ENCODE data around the gene FAM13A.

Gene FAM13A

DNA sequence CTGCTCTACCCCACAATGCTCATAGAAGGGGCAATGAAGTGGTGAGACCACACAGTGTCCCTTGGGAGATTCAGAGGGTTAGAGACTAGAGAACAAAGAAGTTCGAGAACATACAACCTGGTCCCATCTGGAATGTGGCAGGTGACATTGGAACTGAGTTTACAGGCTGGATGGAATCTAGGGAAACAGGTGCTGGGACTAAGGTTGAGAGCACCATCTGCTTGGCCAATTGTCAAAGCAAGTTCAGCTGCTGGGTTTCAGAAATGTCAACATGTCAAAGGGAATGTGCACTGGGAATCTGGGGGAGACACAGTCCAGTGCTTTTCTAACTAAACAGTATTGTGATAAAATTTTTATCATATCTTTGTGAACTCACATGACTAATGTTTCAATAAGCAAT lies 15.9 kb upstream of the FAM13A start:
- Histone ChIP-seq H3K4me1 (ENCODE audit: control insufficient read depth in 2 of 2, insufficient read depth in 1 of 2, low read depth in 1 of 2, low read length in 2 of 2) (no peaks in the 10 kb centered on the region), H4K91ac (ENCODE audit: low read depth, low read length, poor library complexity) (no peak overlapping the region), H2BK5ac (ENCODE audit: low read length) (no peak overlapping the region), H4K8ac (ENCODE audit: low read depth, low read length) (no peak overlapping the region), H3K27me3 (ENCODE audit: control insufficient read depth in 3 of 3, insufficient read depth in 3 of 3, low read depth in 1 of 3, low read length in 3 of 3) (peaks cover 0 to 4% (median 0%) of the 10 kb centered on the region in 3 experiments), H3K79me1 (ENCODE audit: low read depth, low read length) (no peaks in the 10 kb centered on the region), H2BK15ac (ENCODE audit: low read length) (no peak overlapping the region), H2BK12ac (ENCODE audit: low read length) (no peak overlapping the region), H3K4ac (ENCODE audit: low read length) (no peak overlapping the region), H2AK5ac (ENCODE audit: low read depth, low read length) (no peak overlapping the region), H3K27ac (replicated peaks; ENCODE audit: low read length) (no peak overlapping the region), H3K9ac (ENCODE audit: low read depth, low read length, poor library complexity) (no peak overlapping the region), H3K4me2 (ENCODE audit: insufficient read depth, low read length, poor library complexity, severe bottlenecking) (no peak overlapping the region), H2AFZ (ENCODE audit: low read length) (no peak overlapping the region), H2BK120ac (ENCODE audit: low read depth, low read length) (no peak overlapping the region), H3K14ac (ENCODE audit: low read length) (no peak overlapping the region), H3K36me3 (replicated peaks in 1 of 2; ENCODE audit: control insufficient read depth in 2 of 2, insufficient read depth in 2 of 2, low read length in 2 of 2) (no peaks in the 10 kb centered on the region), H3K23ac (ENCODE audit: low read depth, low read length, poor library complexity) (peak overlapping the region; percentile 48), H3K9me3 (replicated peaks in 1 of 2; ENCODE audit: control insufficient read depth in 2 of 2, insufficient read depth in 1 of 2, low read depth in 1 of 2, low read length in 2 of 2) (peaks cover 0 to 4% of the 10 kb centered on the region in 2 donors), H3K18ac (ENCODE audit: low read length) (no peak overlapping the region), H3K4me3 (ENCODE audit: low read length in 2 of 2) (no peak overlapping the region)
- no CpG with 5 or more reads among the region's 1 CpG for WGBS, 2 donors (ENCODE audit: extremely low coverage in 2 of 2, insufficient read length in 2 of 2, insufficient replicate concordance in 1 of 2)
- DNase-seq (ENCODE audit: low spot score) = no peak

GRCh38 chr4:89071311-89071710 lies 14.3 kb upstream of the FAM13A start:
- Histone ChIP-seq H2BK5ac (ENCODE audit: low read length) (no peak overlapping the region), H3K36me3 (replicated peaks in 1 of 2; ENCODE audit: control insufficient read depth in 2 of 2, insufficient read depth in 2 of 2, low read length in 2 of 2) (no peaks in the 10 kb centered on the region)

DNA sequence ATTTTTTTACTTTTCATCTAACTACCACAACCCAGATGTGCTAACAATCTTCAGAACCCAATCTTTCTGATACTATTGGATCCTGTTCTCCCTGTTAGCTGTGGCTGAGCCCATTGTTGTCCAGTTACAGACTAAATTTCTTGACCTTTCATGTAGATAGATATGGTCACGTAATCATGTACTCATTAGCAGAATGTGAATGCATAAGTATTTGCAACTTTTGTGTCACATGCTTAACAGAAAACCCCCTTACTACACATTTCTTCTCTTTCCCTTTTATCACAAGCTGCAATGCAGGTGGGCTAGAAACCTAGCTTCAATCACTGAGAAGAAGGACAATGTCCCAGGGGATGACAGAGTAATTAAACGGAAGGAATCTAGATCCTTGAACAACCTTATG lies 13.1 kb upstream of the FAM13A start:
- no peak overlapping the region for H3K23ac ChIP-seq (ENCODE audit: low read depth, low read length, poor library complexity)
- no peak overlapping the region for H3K9ac ChIP-seq (ENCODE audit: low read depth, low read length, poor library complexity)
- H3K9me3 ChIP-seq (replicated peaks in 1 of 2; ENCODE audit: control insufficient read depth in 2 of 2, insufficient read depth in 1 of 2, low read depth in 1 of 2, low read length in 2 of 2) = no peaks in the 10 kb centered on the region
- H3K79me1 ChIP-seq (ENCODE audit: low read depth, low read length) = no peaks in the 10 kb centered on the region
- no peak overlapping the region for H3K4ac ChIP-seq (ENCODE audit: low read length)
- H3K36me3 ChIP-seq (replicated peaks in 1 of 2; ENCODE audit: control insufficient read depth in 2 of 2, insufficient read depth in 2 of 2, low read length in 2 of 2) = no peaks in the 10 kb centered on the region
- H2BK5ac ChIP-seq (ENCODE audit: low read length) = no peak overlapping the region
- H3K4me1 ChIP-seq (ENCODE audit: control insufficient read depth in 2 of 2, insufficient read depth in 1 of 2, low read depth in 1 of 2, low read length in 2 of 2) = no peaks in the 10 kb centered on the region
- no peak overlapping the region for H3K14ac ChIP-seq (ENCODE audit: low read length)
- H3K4me2 ChIP-seq (ENCODE audit: insufficient read depth, low read length, poor library complexity, severe bottlenecking) = no peak overlapping the region
- H3K18ac ChIP-seq (ENCODE audit: low read length) = no peak overlapping the region
- DNase-seq (ENCODE audit: low spot score) = no peak
- H2AK5ac ChIP-seq (ENCODE audit: low read depth, low read length) = no peak overlapping the region
- no peak overlapping the region for H2BK15ac ChIP-seq (ENCODE audit: low read length)
- no CpG with 5 or more reads among the region's 2 CpGs for WGBS, 2 donors (ENCODE audit: extremely low coverage in 2 of 2, insufficient read length in 2 of 2, insufficient replicate concordance in 1 of 2)
- H3K27me3 ChIP-seq (ENCODE audit: control insufficient read depth in 3 of 3, insufficient read depth in 3 of 3, low read depth in 1 of 3, low read length in 3 of 3) = peaks cover 0 to 9% (median 0%) of the 10 kb centered on the region in 3 experiments
- H2BK120ac ChIP-seq (ENCODE audit: low read depth, low read length) = no peak overlapping the region
- H2BK12ac ChIP-seq (ENCODE audit: low read length) = no peak overlapping the region
- H4K8ac ChIP-seq (ENCODE audit: low read depth, low read length) = no peak overlapping the region
- no peak overlapping the region for H3K4me3 ChIP-seq (ENCODE audit: low read length in 2 of 2)
- H4K91ac ChIP-seq (ENCODE audit: low read depth, low read length, poor library complexity) = no peak overlapping the region
- no peak overlapping the region for H2AFZ ChIP-seq (ENCODE audit: low read length)
- H3K27ac ChIP-seq (replicated peaks; ENCODE audit: low read length) = no peak overlapping the region

More at GRCh38 chr4:89071311-89071710, 14.3 kb upstream of the FAM13A start:
- Histone ChIP-seq H2AFZ (ENCODE audit: low read length) (no peak overlapping the region), H2AK5ac (ENCODE audit: low read depth, low read length) (no peak overlapping the region), H3K18ac (ENCODE audit: low read length) (no peak overlapping the region), H3K79me1 (ENCODE audit: low read depth, low read length) (no peaks in the 10 kb centered on the region), H3K4me2 (ENCODE audit: insufficient read depth, low read length, poor library complexity, severe bottlenecking) (no peak overlapping the region), H4K91ac (ENCODE audit: low read depth, low read length, poor library complexity) (no peak overlapping the region), H3K9ac (ENCODE audit: low read depth, low read length, poor library complexity) (no peak overlapping the region), H3K27me3 (ENCODE audit: control insufficient read depth in 3 of 3, insufficient read depth in 3 of 3, low read depth in 1 of 3, low read length in 3 of 3) (peaks cover 0 to 9% (median 0%) of the 10 kb centered on the region in 3 experiments), H3K23ac (ENCODE audit: low read depth, low read length, poor library complexity) (no peak overlapping the region), H2BK120ac (ENCODE audit: low read depth, low read length) (no peak overlapping the region), H3K27ac (replicated peaks; ENCODE audit: low read length) (no peak overlapping the region), H3K4me3 (ENCODE audit: low read length in 2 of 2) (no peak overlapping the region), H3K4me1 (ENCODE audit: control insufficient read depth in 2 of 2, insufficient read depth in 1 of 2, low read depth in 1 of 2, low read length in 2 of 2) (no peaks in the 10 kb centered on the region), H2BK15ac (ENCODE audit: low read length) (no peak overlapping the region), H4K8ac (ENCODE audit: low read depth, low read length) (no peak overlapping the region), H3K14ac (ENCODE audit: low read length) (no peak overlapping the region), H2BK12ac (ENCODE audit: low read length) (no peak overlapping the region), H3K4ac (ENCODE audit: low read length) (no peak overlapping the region), H3K9me3 (replicated peaks in 1 of 2; ENCODE audit: control insufficient read depth in 2 of 2, insufficient read depth in 1 of 2, low read depth in 1 of 2, low read length in 2 of 2) (no peaks in the 10 kb centered on the region)
- WGBS, 2 donors (ENCODE audit: extremely low coverage in 2 of 2, insufficient read length in 2 of 2, insufficient replicate concordance in 1 of 2) = no CpG with 5 or more reads among the region's 3 CpGs
- DNase-seq (ENCODE audit: low spot score) = no peak

DNA sequence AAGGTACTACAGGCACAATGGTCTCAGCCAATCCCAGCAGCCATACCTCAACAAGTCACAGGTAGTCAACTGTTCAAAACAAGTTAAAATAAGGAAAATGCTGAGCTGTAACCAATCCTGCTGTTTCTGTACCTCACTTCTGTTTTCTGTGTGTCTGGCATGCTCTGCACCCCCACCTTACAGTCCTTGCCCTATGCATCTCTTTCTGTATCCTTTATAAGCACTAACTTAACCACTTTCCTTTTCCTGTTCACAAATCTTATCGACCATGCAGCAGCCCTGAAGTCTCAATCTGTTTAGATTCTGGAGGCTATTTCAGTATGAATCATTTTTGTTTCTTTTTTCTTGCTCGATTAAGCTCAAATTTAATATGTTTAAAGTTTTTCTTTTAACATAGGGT lies 12.5 kb upstream of the FAM13A start:
- Histone ChIP-seq H3K4me2 (ENCODE audit: insufficient read depth, low read length, poor library complexity, severe bottlenecking) (no peak overlapping the region), H2BK120ac (ENCODE audit: low read depth, low read length) (no peak overlapping the region), H4K91ac (ENCODE audit: low read depth, low read length, poor library complexity) (no peak overlapping the region), H3K4me1 (ENCODE audit: control insufficient read depth in 2 of 2, insufficient read depth in 1 of 2, low read depth in 1 of 2, low read length in 2 of 2) (no peaks in the 10 kb centered on the region), H3K4me3 (ENCODE audit: low read length in 2 of 2) (no peak overlapping the region), H4K8ac (ENCODE audit: low read depth, low read length) (peak overlapping the region; percentile 23), H3K23ac (ENCODE audit: low read depth, low read length, poor library complexity) (no peak overlapping the region), H2BK5ac (ENCODE audit: low read length) (no peak overlapping the region), H2BK15ac (ENCODE audit: low read length) (no peak overlapping the region), H3K18ac (ENCODE audit: low read length) (no peak overlapping the region), H3K4ac (ENCODE audit: low read length) (no peak overlapping the region), H2AFZ (ENCODE audit: low read length) (no peak overlapping the region), H3K27me3 (ENCODE audit: control insufficient read depth in 3 of 3, insufficient read depth in 3 of 3, low read depth in 1 of 3, low read length in 3 of 3) (peaks cover 0 to 9% (median 0%) of the 10 kb centered on the region in 3 experiments), H2AK5ac (ENCODE audit: low read depth, low read length) (no peak overlapping the region), H3K27ac (replicated peaks; ENCODE audit: low read length) (no peak overlapping the region), H3K9ac (ENCODE audit: low read depth, low read length, poor library complexity) (no peak overlapping the region), H3K9me3 (replicated peaks in 1 of 2; ENCODE audit: control insufficient read depth in 2 of 2, insufficient read depth in 1 of 2, low read depth in 1 of 2, low read length in 2 of 2) (no peaks in the 10 kb centered on the region), H3K14ac (ENCODE audit: low read length) (no peak overlapping the region), H2BK12ac (ENCODE audit: low read length) (no peak overlapping the region), H3K36me3 (replicated peaks in 1 of 2; ENCODE audit: control insufficient read depth in 2 of 2, insufficient read depth in 2 of 2, low read length in 2 of 2) (no peaks in the 10 kb centered on the region), H3K79me1 (ENCODE audit: low read depth, low read length) (no peaks in the 10 kb centered on the region)
- no CpG with 5 or more reads among the region's 2 CpGs for WGBS, 2 donors (ENCODE audit: extremely low coverage in 2 of 2, insufficient read length in 2 of 2, insufficient replicate concordance in 1 of 2)
- DNase-seq (ENCODE audit: low spot score) = no peak
